Progenitor cell of endocrine pancreas (in vitro differentiated cells): ENCODE data around the gene SLC18A3. TPM values are rescaled to one million over a fixed set of nuclear protein-coding genes. Genes with fewer than 3 reads are reported as not detected.

Source experiments
- DNase-seq: peaks from one replicate; pipeline ENCODE4 v3.0.0; 2021; ENCODE audit warnings: low spot score; ENCODE audit not compliant: unreplicated experiment
- H3K27ac Mint-ChIP-seq: 2 replicates; pipeline ENCODE4 v1.8.0; 2021; ENCODE audit warnings: mild to moderate bottlenecking, moderate library complexity, mixed read lengths
- H3K27me3 Mint-ChIP-seq: 2 replicates; pipeline ENCODE4 v1.8.0; 2021; ENCODE audit warnings: mixed read lengths
- H3K36me3 Mint-ChIP-seq: 2 replicates; pipeline ENCODE4 v1.8.0; 2022; ENCODE audit warnings: mixed read lengths; ENCODE audit not compliant: insufficient read depth
- H3K4me1 Mint-ChIP-seq: 2 replicates; pipeline ENCODE4 v1.8.0; 2021; ENCODE audit warnings: low read depth, mixed read lengths
- H3K4me3 Mint-ChIP-seq: 2 replicates; pipeline ENCODE4 v1.8.0; 2021; ENCODE audit warnings: low read depth, mild to moderate bottlenecking, moderate library complexity, mixed read lengths
- H3K9me3 Mint-ChIP-seq: 2 replicates; pipeline ENCODE4 v1.8.0; 2021; ENCODE audit warnings: low read depth, mixed read lengths
- CTCF ChIP-seq: fragments of 200-600 bp; sonication (generic); IDR thresholded peaks from one replicate; pipeline ENCODE4 v1.5.0; 2021; ENCODE audit warnings: antibody characterized with exemption, mild to moderate bottlenecking; ENCODE audit not compliant: unreplicated experiment
- total RNA-seq: library from RNA; stranded (reverse); gene quantifications from 2 replicates; pipeline ENCODE4 v1.2.1, GENCODE V29; 2021

Gene SLC18A3
- total RNA-seq, 1 donor from 2014 or later = not detected

- Mint-ChIP-seq H3K27me3 (peaks cover 20% of the 10 kb centered on the region), H3K36me3 (no peaks in the 10 kb centered on the region), H3K4me1 (no peaks in the 10 kb centered on the region), H3K27ac (no peak overlapping the region), H3K4me3 (no peak overlapping the region), H3K9me3 (no peaks in the 10 kb centered on the region)
- no peak for DNase-seq
- TF ChIP-seq CTCF = no peak
Measured at GRCh38 chr10:49577182-49577925, 32.8 kb upstream of the SLC18A3 start.

- H3K27ac Mint-ChIP-seq = no peak overlapping the region
- no peak for DNase-seq
- no peaks in the 10 kb centered on the region for H3K36me3 Mint-ChIP-seq
- H3K4me1 Mint-ChIP-seq = no peaks in the 10 kb centered on the region
- TF ChIP-seq CTCF = no peak
- peaks cover 29% of the 10 kb centered on the region for H3K27me3 Mint-ChIP-seq
- no peaks in the 10 kb centered on the region for H3K9me3 Mint-ChIP-seq
- no peak overlapping the region for H3K4me3 Mint-ChIP-seq
Measured at GRCh38 chr10:49578392-49578791, 31.7 kb upstream of the SLC18A3 start.

GRCh38 chr10:49579621-49580020, 30.5 kb upstream of the SLC18A3 start:
- DNase-seq = no peak
- Mint-ChIP-seq H3K27ac (no peak overlapping the region), H3K4me1 (no peaks in the 10 kb centered on the region), H3K27me3 (peaks cover 38% of the 10 kb centered on the region), H3K4me3 (no peak overlapping the region), H3K9me3 (no peaks in the 10 kb centered on the region), H3K36me3 (no peaks in the 10 kb centered on the region)
- no peak for TF ChIP-seq CTCF

GRCh38 chr10:49585387-49585786, 24.7 kb upstream of the SLC18A3 start:
- H3K4me1 Mint-ChIP-seq = no peaks in the 10 kb centered on the region
- no peak overlapping the region for H3K27ac Mint-ChIP-seq
- no peaks in the 10 kb centered on the region for H3K36me3 Mint-ChIP-seq
- no peak for DNase-seq
- peaks cover 34% of the 10 kb centered on the region for H3K27me3 Mint-ChIP-seq
- H3K4me3 Mint-ChIP-seq = no peak overlapping the region
- H3K9me3 Mint-ChIP-seq = no peaks in the 10 kb centered on the region
- no peak for TF ChIP-seq CTCF

GRCh38 chr10:49587981-49588380, 22.1 kb upstream of the SLC18A3 start:
- Mint-ChIP-seq H3K9me3 (no peaks in the 10 kb centered on the region), H3K36me3 (no peaks in the 10 kb centered on the region), H3K4me1 (no peaks in the 10 kb centered on the region), H3K4me3 (no peak overlapping the region), H3K27ac (no peak overlapping the region), H3K27me3 (peaks cover 27% of the 10 kb centered on the region)
- no peak for TF ChIP-seq CTCF
- DNase-seq = no peak
